Peyer's patch (tissue), 4 donors: ENCODE results near the gene PLPP6. TPM values are rescaled to one million over a fixed set of nuclear protein-coding genes. Genes with fewer than 3 reads are reported as not detected.
"Not testable (repeated sequence)": the region's sequence is repeated elsewhere in the genome, so short reads cannot be mapped to it uniquely, and the experiment has no call there.

ENCODE experiments used
- DNase-seq, 3 donors: peaks; one replicate each; pipeline ENCODE4 v3.0.0-alpha.2; 2017 to 2019
- H3K27ac ChIP-seq, 4 donors: fragments of 200-600 bp; sonication (generic); one replicate each; pipeline ENCODE4 v1.5.1; 2016 to 2019
- H3K27me3 ChIP-seq, 2 donors: fragments of 200-600 bp; sonication (generic); one replicate each; pipeline ENCODE4 v1.5.1; 2019
- H3K36me3 ChIP-seq, 3 donors: fragments of 200-600 bp; sonication (generic); one replicate each; pipeline ENCODE4 v1.5.1; 2016 to 2019
- H3K4me1 ChIP-seq, 4 donors: fragments of 200-600 bp; sonication (generic); one replicate each; pipeline ENCODE4 v1.5.1; 2016 to 2019
- H3K4me3 ChIP-seq, 4 donors: fragments of 200-600 bp; sonication (generic); 1 replicate in 3 of 4; 2 replicates in 1 of 4; pipeline ENCODE4 v1.5.1; 2016 to 2019; ENCODE audit warnings: mild to moderate bottlenecking in 1 of 4
- H3K9me3 ChIP-seq, 4 donors: fragments of 200-600 bp; sonication (generic); one replicate each; pipeline ENCODE4 v1.5.1; 2016 to 2019; ENCODE audit warnings: mild to moderate bottlenecking in 1 of 4
- CTCF ChIP-seq, 6 experiments: fragments of 450-650 bp in 4 of 6; fragments of 200-600 bp in 2 of 6; sonication (generic) in 1 of 6; IDR thresholded peaks; one replicate each; pipeline ENCODE4 v1.5.1; 2017 to 2019; ENCODE audit warnings: antibody characterized with exemption in 6 of 6, mild to moderate bottlenecking in 3 of 6, moderate library complexity in 1 of 6
- POLR2A ChIP-seq, 2 donors: fragments of 450-650 bp; IDR thresholded peaks; one replicate each; pipeline ENCODE4 v1.5.1; 2017; ENCODE audit warnings: antibody characterized with exemption in 2 of 2, mild to moderate bottlenecking in 2 of 2, moderate library complexity in 2 of 2
- total RNA-seq, 4 donors: library from RNA; depleted of rRNA; stranded (reverse); fragments of >200 nt; gene quantifications; one replicate each; pipeline ENCODE4 v1.1.0, GENCODE V29; 2016

The PLPP6 gene
- total RNA-seq, 4 donors from 2014 or later = 7.4 to 27.0 (median 19.7) TPM

DNA sequence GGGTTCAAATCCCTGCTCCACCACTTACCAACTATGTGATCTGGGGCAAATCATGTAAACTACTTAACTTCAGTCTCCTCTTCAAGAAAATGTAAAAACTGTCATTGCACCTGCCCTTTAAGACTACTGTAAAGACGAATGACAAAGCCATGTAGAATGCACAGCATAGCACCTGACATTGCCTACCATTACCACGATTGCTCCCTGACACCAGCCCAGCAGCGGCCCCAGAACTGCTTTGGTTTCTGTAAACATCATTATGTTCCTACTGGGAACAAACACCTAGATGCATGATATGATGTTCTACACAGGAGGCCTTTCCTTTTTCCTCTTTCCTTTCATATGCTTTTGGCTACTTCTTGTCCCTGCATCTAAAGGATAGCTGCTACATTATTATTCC, 23.1 kb upstream of the PLPP6 start:
- Histone ChIP-seq H3K36me3 (no peaks in the 10 kb centered on the region), H3K27ac (no peak overlapping the region), H3K27me3 (no peaks in the 10 kb centered on the region), H3K4me3 (no peak overlapping the region), H3K9me3 (no peaks in the 10 kb centered on the region), H3K4me1 (no peaks in the 10 kb centered on the region)
- TF ChIP-seq CTCF (IDR thresholded peaks at IDR 0.05) = no peak
- TF ChIP-seq POLR2A (IDR thresholded peaks at IDR 0.05) = no peak
- no peak for DNase-seq

DNA sequence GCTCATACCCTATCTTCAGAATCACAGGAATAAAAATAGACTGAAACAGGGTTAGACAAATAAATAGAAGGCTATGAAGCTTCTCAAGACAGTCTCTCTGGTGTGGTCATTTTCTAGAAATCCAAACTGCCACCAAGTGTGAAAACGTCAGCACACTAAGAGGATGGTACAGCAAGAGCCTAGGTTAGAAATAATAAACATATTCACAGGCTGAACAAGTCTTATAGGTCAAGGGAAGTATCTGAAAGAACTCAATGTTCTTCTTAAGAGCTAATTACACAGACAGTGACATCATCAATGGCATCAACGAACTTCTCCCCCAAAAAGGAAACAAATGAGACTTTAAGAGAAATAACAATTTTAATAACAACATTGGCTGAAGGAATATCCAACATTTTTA, 22.7 kb upstream of the PLPP6 start:
- TF ChIP-seq POLR2A (IDR thresholded peaks at IDR 0.05) (no peak), CTCF (IDR thresholded peaks at IDR 0.05) (no peak)
- H3K4me3 ChIP-seq = no peak overlapping the region
- no peaks in the 10 kb centered on the region for H3K4me1 ChIP-seq
- no peak for DNase-seq
- H3K36me3 ChIP-seq = no peaks in the 10 kb centered on the region
- no peaks in the 10 kb centered on the region for H3K27me3 ChIP-seq
- no peaks in the 10 kb centered on the region for H3K9me3 ChIP-seq
- no peak overlapping the region for H3K27ac ChIP-seq

GRCh38 chr9:4640027-4640426, 22.1 kb upstream of the PLPP6 start:
- H3K27ac ChIP-seq = no peak overlapping the region
- TF ChIP-seq POLR2A (IDR thresholded peaks at IDR 0.05) = no peak
- TF ChIP-seq CTCF (IDR thresholded peaks at IDR 0.05) = peak in 5 of 6 experiments; percentile 14 to 50 (median 39)
- H3K4me1 ChIP-seq = no peaks in the 10 kb centered on the region
- no peak overlapping the region for H3K4me3 ChIP-seq
- H3K36me3 ChIP-seq = no peaks in the 10 kb centered on the region
- H3K9me3 ChIP-seq = no peaks in the 10 kb centered on the region
- peak in 1 of 3 donors; percentile 59 for DNase-seq
- H3K27me3 ChIP-seq = no peaks in the 10 kb centered on the region

DNA sequence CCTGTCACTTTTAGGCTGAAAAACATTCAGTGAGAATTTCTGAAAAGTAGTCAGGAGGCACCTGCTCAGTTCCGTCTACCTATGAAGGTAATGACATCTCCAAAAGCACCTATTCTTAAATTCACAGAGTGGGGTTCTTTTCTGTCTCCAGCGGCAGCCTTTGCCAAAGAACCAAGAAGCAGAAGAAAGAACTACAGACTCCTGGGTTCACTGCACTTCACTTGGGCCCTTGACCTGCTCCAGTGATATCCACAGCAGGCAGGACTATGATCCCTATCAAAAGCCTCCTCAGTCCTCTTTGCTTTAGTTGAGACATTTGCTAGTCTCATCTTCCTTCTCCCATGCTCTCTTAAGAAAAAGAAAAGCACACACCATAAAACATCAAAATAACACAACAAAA, 19.7 kb upstream of the PLPP6 start:
- Histone ChIP-seq H3K4me3 (no peak overlapping the region), H3K27ac (no peak overlapping the region), H3K4me1 (no peaks in the 10 kb centered on the region), H3K36me3 (no peaks in the 10 kb centered on the region), H3K9me3 (no peaks in the 10 kb centered on the region), H3K27me3 (no peaks in the 10 kb centered on the region)
- TF ChIP-seq POLR2A (IDR thresholded peaks at IDR 0.05) (no peak), CTCF (IDR thresholded peaks at IDR 0.05) (no peak)
- DNase-seq = no peak

DNA sequence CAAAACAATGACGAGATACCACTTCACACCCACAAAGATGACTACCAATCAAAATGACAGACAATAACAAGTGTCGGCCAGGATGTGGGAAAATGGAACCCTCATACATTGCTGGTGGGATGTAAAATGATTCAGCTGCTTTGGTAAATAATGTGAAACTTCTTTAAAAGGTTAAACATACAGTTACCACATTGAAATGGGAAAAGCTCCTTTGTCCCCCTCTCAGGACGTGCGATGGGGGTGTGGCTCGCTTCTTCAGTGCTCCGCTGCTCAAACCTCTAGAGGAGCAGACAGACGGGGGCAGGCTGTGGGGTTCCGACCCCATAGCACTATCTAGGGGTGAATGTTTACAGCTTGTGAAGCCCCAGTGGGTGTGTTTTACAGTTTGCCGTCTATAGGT, 8.0 kb upstream of the PLPP6 start:
- Histone ChIP-seq H3K4me3 (no peak overlapping the region), H3K27ac (no peak overlapping the region), H3K27me3 (no peaks in the 10 kb centered on the region), H3K9me3 (no peaks in the 10 kb centered on the region), H3K36me3 (no peaks in the 10 kb centered on the region), H3K4me1 (no peaks in the 10 kb centered on the region)
- DNase-seq = no peak
- TF ChIP-seq POLR2A (IDR thresholded peaks at IDR 0.05) (no peak), CTCF (IDR thresholded peaks at IDR 0.05) (no peak)

DNA sequence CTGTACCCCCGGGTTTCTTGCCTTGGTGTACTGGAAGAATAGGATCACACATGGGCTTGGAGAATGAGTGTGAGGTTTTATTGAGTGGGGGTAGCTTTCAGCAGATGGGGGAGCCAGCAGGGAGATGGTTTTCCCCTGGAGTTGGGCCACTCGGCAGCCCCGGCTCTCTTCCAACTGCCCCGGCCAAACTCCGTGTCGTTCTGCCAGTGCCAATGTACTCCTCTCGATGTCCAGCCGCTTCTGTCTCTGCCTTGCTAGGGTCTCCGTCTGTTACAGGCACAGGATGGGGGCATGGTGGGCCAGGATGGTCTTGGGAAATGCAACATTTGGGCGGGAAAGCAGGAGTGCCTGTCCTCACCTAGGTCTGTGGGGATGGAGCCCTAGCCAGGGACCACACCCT, 7.6 kb upstream of the PLPP6 start:
- no peak overlapping the region for H3K4me3 ChIP-seq
- H3K9me3 ChIP-seq = no peaks in the 10 kb centered on the region
- no peaks in the 10 kb centered on the region for H3K4me1 ChIP-seq
- no peak for TF ChIP-seq CTCF (IDR thresholded peaks at IDR 0.05)
- no peak for TF ChIP-seq POLR2A (IDR thresholded peaks at IDR 0.05)
- no peaks in the 10 kb centered on the region for H3K36me3 ChIP-seq
- H3K27me3 ChIP-seq = no peaks in the 10 kb centered on the region
- DNase-seq = no peak
- no peak overlapping the region for H3K27ac ChIP-seq

DNA sequence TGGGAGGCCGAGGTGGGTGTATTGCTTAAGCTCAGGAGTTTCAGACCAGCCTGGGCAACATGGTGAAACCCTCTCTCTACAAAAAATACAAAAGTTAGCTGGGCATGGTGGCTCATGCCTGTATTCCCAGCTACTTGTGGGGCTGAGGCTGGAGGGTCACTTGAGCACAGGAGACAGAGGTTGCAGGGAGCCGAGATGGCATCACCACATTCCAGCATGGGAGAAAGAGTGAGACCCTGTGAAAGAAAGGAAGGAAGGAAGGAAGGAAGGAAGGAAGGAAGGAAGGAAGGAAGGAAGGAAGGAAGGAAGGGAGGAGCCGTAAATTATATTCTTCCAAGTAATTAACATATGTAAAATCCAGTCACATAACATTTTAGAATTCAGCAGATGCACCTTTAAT, 5.9 kb upstream of the PLPP6 start:
- not testable (repeated sequence) for H3K9me3 ChIP-seq, H3K27me3 ChIP-seq, H3K27ac ChIP-seq, H3K4me3 ChIP-seq, H3K4me1 ChIP-seq, DNase-seq, H3K36me3 ChIP-seq
